ENCODE data around the gene RHD. TPM values are rescaled to one million over a fixed set of nuclear protein-coding genes. Genes with fewer than 3 reads are reported as not detected.

RHD gene
- total and polyA plus RNA-seq, 2 of the 4 experiments (the other 2 are of a cell fraction) = not detected

DNA sequence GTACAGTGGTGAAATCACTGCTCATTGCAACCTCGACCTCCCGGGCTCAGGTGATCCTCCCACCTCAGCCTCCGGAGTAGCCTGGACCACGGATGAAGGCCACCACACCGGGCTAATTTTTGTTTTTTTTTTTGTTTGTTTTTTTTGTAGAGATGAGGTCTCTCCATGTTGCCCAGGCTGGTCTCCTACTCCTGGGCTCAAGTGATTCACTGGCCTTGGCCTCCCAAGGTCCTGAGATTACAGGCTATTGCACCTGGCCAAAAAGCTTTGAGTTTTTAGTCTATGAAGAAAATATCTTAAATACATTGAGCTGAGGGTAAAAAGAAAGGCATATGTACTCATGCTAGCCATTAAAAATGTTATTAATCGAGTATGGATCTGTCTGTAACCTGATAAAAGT, 69.4 kb downstream of the RHD start:
- TF ChIP-seq POLR2A (IDR thresholded peaks at IDR 0.05; ENCODE audit: low read depth, low read length) (no peak), CEBPB (IDR thresholded peaks at IDR 0.05; ENCODE audit: low read depth, low read length) (no peak), BHLHE40 (IDR thresholded peaks at IDR 0.05; ENCODE audit: low read depth, low read length) (no peak), MXI1 (IDR thresholded peaks at IDR 0.05; ENCODE audit: borderline replicate concordance, low read depth, low read length) (no peak), RAD21 (IDR thresholded peaks at IDR 0.05; ENCODE audit: low read length) (no peak), RFX5 (IDR thresholded peaks at IDR 0.05; ENCODE audit: low read depth, low read length) (no peak), NFE2L2 (IDR thresholded peaks at IDR 0.05; ENCODE audit: low read depth, low read length) (no peak), RCOR1 (IDR thresholded peaks at IDR 0.05; ENCODE audit: insufficient replicate concordance, low read length) (no peak), MAZ (IDR thresholded peaks at IDR 0.05; ENCODE audit: borderline replicate concordance, low read depth, low read length) (no peak), SMC3 (IDR thresholded peaks at IDR 0.05; ENCODE audit: low read depth, low read length) (no peak), CHD1 (IDR thresholded peaks at IDR 0.05; ENCODE audit: low read depth, low read length) (no peak), FOS (IDR thresholded peaks at IDR 0.05; ENCODE audit: low read depth, low read length) (no peak), MAFK (IDR thresholded peaks at IDR 0.05; ENCODE audit: low read depth, low read length) (no peak)
- TF ChIP-seq, protein P1, sequence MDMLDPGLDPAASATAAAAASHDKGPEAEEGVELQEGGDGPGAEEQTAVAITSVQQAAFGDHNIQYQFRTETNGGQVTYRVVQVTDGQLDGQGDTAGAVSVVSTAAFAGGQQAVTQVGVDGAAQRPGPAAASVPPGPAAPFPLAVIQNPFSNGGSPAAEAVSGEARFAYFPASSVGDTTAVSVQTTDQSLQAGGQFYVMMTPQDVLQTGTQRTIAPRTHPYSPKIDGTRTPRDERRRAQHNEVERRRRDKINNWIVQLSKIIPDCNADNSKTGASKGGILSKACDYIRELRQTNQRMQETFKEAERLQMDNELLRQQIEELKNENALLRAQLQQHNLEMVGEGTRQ (IDR thresholded peaks at IDR 0.05; ENCODE audit: low read depth, low read length) = no peak
- TF ChIP-seq, protein P2, sequence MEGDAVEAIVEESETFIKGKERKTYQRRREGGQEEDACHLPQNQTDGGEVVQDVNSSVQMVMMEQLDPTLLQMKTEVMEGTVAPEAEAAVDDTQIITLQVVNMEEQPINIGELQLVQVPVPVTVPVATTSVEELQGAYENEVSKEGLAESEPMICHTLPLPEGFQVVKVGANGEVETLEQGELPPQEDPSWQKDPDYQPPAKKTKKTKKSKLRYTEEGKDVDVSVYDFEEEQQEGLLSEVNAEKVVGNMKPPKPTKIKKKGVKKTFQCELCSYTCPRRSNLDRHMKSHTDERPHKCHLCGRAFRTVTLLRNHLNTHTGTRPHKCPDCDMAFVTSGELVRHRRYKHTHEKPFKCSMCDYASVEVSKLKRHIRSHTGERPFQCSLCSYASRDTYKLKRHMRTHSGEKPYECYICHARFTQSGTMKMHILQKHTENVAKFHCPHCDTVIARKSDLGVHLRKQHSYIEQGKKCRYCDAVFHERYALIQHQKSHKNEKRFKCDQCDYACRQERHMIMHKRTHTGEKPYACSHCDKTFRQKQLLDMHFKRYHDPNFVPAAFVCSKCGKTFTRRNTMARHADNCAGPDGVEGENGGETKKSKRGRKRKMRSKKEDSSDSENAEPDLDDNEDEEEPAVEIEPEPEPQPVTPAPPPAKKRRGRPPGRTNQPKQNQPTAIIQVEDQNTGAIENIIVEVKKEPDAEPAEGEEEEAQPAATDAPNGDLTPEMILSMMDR (conservative IDR thresholded peaks at IDR 0.05; ENCODE audit: low read depth, low read length) = no peak
- TF ChIP-seq, protein P3, sequence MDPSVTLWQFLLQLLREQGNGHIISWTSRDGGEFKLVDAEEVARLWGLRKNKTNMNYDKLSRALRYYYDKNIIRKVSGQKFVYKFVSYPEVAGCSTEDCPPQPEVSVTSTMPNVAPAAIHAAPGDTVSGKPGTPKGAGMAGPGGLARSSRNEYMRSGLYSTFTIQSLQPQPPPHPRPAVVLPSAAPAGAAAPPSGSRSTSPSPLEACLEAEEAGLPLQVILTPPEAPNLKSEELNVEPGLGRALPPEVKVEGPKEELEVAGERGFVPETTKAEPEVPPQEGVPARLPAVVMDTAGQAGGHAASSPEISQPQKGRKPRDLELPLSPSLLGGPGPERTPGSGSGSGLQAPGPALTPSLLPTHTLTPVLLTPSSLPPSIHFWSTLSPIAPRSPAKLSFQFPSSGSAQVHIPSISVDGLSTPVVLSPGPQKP (IDR thresholded peaks at IDR 0.05; ENCODE audit: borderline replicate concordance, low read depth, low read length) = no peak
- no peak overlapping the region for H3K4me3 ChIP-seq (ENCODE audit: insufficient read depth, low read depth, low read length)
- H2BK5ac ChIP-seq (ENCODE audit: low read depth, low read length, poor library complexity, severe bottlenecking) = no peak overlapping the region
- H2BK20ac ChIP-seq (ENCODE audit: low read depth, low read length) = no peak overlapping the region
- no peak overlapping the region for H4K8ac ChIP-seq (ENCODE audit: low read depth in 2 of 2, low read length in 2 of 2)
- H3K18ac ChIP-seq (ENCODE audit: low read depth, low read length) = no peak overlapping the region
- no CpG with 5 or more reads among the region's 6 CpGs for WGBS, 2 experiments (ENCODE audit: extremely low coverage in 2 of 2, insufficient read length in 1 of 2)
- H3K27me3 ChIP-seq (ENCODE audit: control insufficient read depth, insufficient read depth, low read length) = no peaks in the 10 kb centered on the region
- 0 out of 2 replicates have a peak, but pooled peaks cover 3% of the 10 kb centered on the region for H3K9me1 ChIP-seq (ENCODE audit: insufficient read depth, low read length)
- no peak overlapping the region for H2AFZ ChIP-seq (replicated peaks; ENCODE audit: low read length, poor library complexity)
- no peak overlapping the region for H2BK15ac ChIP-seq (ENCODE audit: low read depth, low read length)
- no peaks in the 10 kb centered on the region for H3K9me3 ChIP-seq (ENCODE audit: control insufficient read depth, insufficient read depth, low read length)
- no peak overlapping the region for H2AK9ac ChIP-seq (replicated peaks; ENCODE audit: low read depth, low read length, poor library complexity)
- H3K4ac ChIP-seq (ENCODE audit: low read depth, low read length) = no peak overlapping the region
- no peak for ATAC-seq (ENCODE audit: low read depth)
- H4K5ac ChIP-seq (ENCODE audit: low read depth, low read length) = no peak overlapping the region
- dilution Hi-C loops (cut with HindIII; ENCODE audit: low sequenced_read_pairs, unreplicated experiment) = no loop called here
- no peak overlapping the region for H2AK5ac ChIP-seq (ENCODE audit: low read depth, low read length)
- in situ Hi-C loops (cut with MboI; ENCODE audit: low sequenced_read_pairs) = no loop called here
- H3K56ac ChIP-seq (ENCODE audit: extremely low read depth, insufficient read depth, low read length) = no peak overlapping the region
- H3K27ac ChIP-seq (ENCODE audit: insufficient read depth, low read length) = no peak overlapping the region
- H3K9ac ChIP-seq (ENCODE audit: low read depth, low read length) = no peak overlapping the region
- peaks cover 22 to 31% of the 10 kb centered on the region in 2 experiments for H3K79me1 ChIP-seq (ENCODE audit: low read depth in 1 of 2, low read length in 2 of 2)
- H3K4me1 ChIP-seq (ENCODE audit: control insufficient read depth, insufficient read depth, low read length) = peaks cover 4% of the 10 kb centered on the region
- BruUV-seq (replicated peaks) = no TSS peak
- no peak overlapping the region for H3K23ac ChIP-seq (ENCODE audit: low read depth, low read length)
- CTCF ChIA-PET = no interaction called here
- H3K14ac ChIP-seq (replicated peaks; ENCODE audit: low read depth, low read length) = no peak overlapping the region
- no peak overlapping the region for H2BK120ac ChIP-seq (ENCODE audit: low read depth, low read length)
- H3K36me3 ChIP-seq (ENCODE audit: control insufficient read depth, insufficient read depth, low read length) = peaks cover 10% of the 10 kb centered on the region
- H4K20me1 ChIP-seq (ENCODE audit: insufficient read depth, low read length) = peaks cover 23% of the 10 kb centered on the region; the same call in 1 of the 2 replicates
- POLR2A ChIA-PET (ENCODE audit: unreplicated experiment) = no interaction called here
- intact Hi-C loops (cut with micrococcal nuclease) = loop anchor here (5.0 kb wide), 1 partner anchor 94 kb away; the partner anchor contains the start of gene RSRP1
- no peak overlapping the region for H3K4me2 ChIP-seq (ENCODE audit: low read depth, low read length)
- no peak overlapping the region for H4K91ac ChIP-seq (ENCODE audit: insufficient read depth, low read depth, low read length)
- no peak for DNase-seq

All from IMR-90 (cell line).